ENCODE measurements around the gene DENND1A.
"Not testable (repeated sequence)": the region's sequence is repeated elsewhere in the genome, so short reads cannot be mapped to it uniquely, and the experiment has no call there.

DENND1A gene

GRCh38 chr9:123821619-123822018, 108.3 kb downstream of the DENND1A start:
- Histone ChIP-seq H3K9me3 (ENCODE audit: control insufficient read depth, insufficient read depth, low read length) (no peaks in the 10 kb centered on the region), H3K4me3 (ENCODE audit: low read length) (no peak overlapping the region), H3K36me3 (ENCODE audit: control insufficient read depth, insufficient read depth, low read length) (no peaks in the 10 kb centered on the region), H3K4me1 (ENCODE audit: control insufficient read depth, insufficient read depth, low read length) (peaks cover 2% of the 10 kb centered on the region; the same call in 1 of the 2 replicates), H3K27ac (ENCODE audit: low read length) (no peak overlapping the region), H3K27me3 (ENCODE audit: control insufficient read depth, insufficient read depth, low read length) (no peaks in the 10 kb centered on the region)
- no peak for DNase-seq (ENCODE audit: low read depth, low spot score)
- no CpG with 5 or more reads among the region's 2 CpGs for WGBS (ENCODE audit: insufficient coverage, insufficient read length)

DNA sequence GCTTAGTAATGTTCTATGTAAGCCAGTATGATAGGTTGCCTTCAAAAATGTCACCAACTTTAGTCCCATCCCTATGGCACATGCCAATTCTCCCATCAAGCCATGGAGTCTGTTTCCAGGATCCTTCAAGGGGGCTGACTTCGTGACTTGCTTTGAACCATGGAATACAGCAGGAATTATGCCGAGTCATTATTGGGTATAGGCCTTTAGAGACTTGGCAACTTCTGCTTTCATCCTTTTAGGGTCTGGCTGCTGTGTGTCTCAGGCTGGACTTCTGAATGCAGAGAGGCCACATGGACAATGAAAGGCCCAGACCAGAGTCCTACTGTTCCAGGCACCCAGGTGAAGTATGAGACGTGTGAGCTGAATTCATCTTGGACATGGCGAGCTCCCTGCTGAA, 109.8 kb downstream of the DENND1A start:
- H3K4me3 ChIP-seq (ENCODE audit: low read length) = no peak overlapping the region
- H3K27ac ChIP-seq (ENCODE audit: low read length) = no peak overlapping the region
- no peak for DNase-seq (ENCODE audit: low read depth, low spot score)

GRCh38 chr9:123816817-123817472, 113.0 kb downstream of the DENND1A start:
- DNase-seq (ENCODE audit: low read depth, low spot score) = no peak
- Histone ChIP-seq H3K9me3 (ENCODE audit: control insufficient read depth, insufficient read depth, low read length) (no peaks in the 10 kb centered on the region), H3K4me1 (ENCODE audit: control insufficient read depth, insufficient read depth, low read length) (peaks cover 2% of the 10 kb centered on the region; the same call in 1 of the 2 replicates), H3K27me3 (ENCODE audit: control insufficient read depth, insufficient read depth, low read length) (no peaks in the 10 kb centered on the region), H3K27ac (ENCODE audit: low read length) (no peak overlapping the region), H3K36me3 (ENCODE audit: control insufficient read depth, insufficient read depth, low read length) (no peaks in the 10 kb centered on the region), H3K4me3 (ENCODE audit: low read length) (no peak overlapping the region)
- no CpG with 5 or more reads among the region's 5 CpGs for WGBS (ENCODE audit: insufficient coverage, insufficient read length)

More for the DNA sequence above, 109.8 kb downstream of the DENND1A start:
- H3K4me1 ChIP-seq (ENCODE audit: control insufficient read depth, insufficient read depth, low read length) = peaks cover 2% of the 10 kb centered on the region; the same call in 1 of the 2 replicates
- H3K9me3 ChIP-seq (ENCODE audit: control insufficient read depth, insufficient read depth, low read length) = no peaks in the 10 kb centered on the region
- H3K27me3 ChIP-seq (ENCODE audit: control insufficient read depth, insufficient read depth, low read length) = no peaks in the 10 kb centered on the region
- WGBS (ENCODE audit: insufficient coverage, insufficient read length) = no CpG with 5 or more reads among the region's 4 CpGs
- H3K36me3 ChIP-seq (ENCODE audit: control insufficient read depth, insufficient read depth, low read length) = no peaks in the 10 kb centered on the region

DNA sequence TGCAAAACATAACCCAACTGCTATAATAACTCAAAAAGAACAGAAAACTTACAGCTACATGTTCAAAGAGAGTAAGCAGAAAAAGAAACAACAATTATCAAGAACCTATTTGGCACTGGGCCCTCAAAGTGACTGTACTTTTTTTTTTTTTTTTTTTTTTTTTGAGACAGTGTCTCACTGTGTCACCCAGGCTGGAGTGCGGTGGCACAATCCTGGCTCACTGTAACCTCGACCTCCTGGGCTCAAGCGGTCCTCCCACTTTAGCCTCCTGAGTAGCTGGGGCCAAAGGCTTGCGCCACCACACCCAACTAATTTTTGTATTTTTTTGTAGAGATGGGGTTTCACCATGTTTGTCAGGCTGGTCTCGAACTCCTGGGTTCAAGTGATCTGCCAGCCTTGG, 114.1 kb downstream of the DENND1A start:
- H3K27me3 ChIP-seq (ENCODE audit: control insufficient read depth, insufficient read depth, low read length); DNase-seq (ENCODE audit: low read depth, low spot score); H3K4me1 ChIP-seq (ENCODE audit: control insufficient read depth, insufficient read depth, low read length); H3K9me3 ChIP-seq (ENCODE audit: control insufficient read depth, insufficient read depth, low read length); H3K36me3 ChIP-seq (ENCODE audit: control insufficient read depth, insufficient read depth, low read length); H3K27ac ChIP-seq (ENCODE audit: low read length); H3K4me3 ChIP-seq (ENCODE audit: low read length): not testable (repeated sequence)
- WGBS (ENCODE audit: insufficient coverage, insufficient read length) = no CpG with 5 or more reads among the region's 5 CpGs

DNA sequence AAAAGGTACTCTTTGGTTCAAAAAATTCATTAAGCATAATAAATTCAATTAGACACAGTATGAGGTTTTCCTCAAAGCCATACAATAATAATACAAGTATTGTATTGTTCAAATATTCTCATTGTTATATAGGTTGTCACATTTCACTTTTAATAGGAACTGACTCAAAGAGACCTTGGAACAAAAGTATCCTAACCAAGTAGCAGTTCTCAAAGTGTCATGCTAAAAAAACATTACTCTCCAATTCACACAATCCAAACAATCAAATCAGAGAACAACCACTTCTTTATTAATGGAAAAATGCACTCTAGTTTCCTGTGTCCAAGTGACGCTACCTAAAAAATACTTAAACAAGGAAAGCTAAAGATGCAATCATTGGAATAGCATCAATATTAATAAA, 115.4 kb downstream of the DENND1A start:
- no peaks in the 10 kb centered on the region for H3K27me3 ChIP-seq (ENCODE audit: control insufficient read depth, insufficient read depth, low read length)
- H3K27ac ChIP-seq (ENCODE audit: low read length) = no peak overlapping the region
- WGBS (ENCODE audit: insufficient coverage, insufficient read length) = no CpG with 5 or more reads among the region's 1 CpG
- peaks cover 2% of the 10 kb centered on the region; the same call in 1 of the 2 replicates for H3K4me1 ChIP-seq (ENCODE audit: control insufficient read depth, insufficient read depth, low read length)
- H3K36me3 ChIP-seq (ENCODE audit: control insufficient read depth, insufficient read depth, low read length) = no peaks in the 10 kb centered on the region
- H3K9me3 ChIP-seq (ENCODE audit: control insufficient read depth, insufficient read depth, low read length) = no peaks in the 10 kb centered on the region
- no peak for DNase-seq (ENCODE audit: low read depth, low spot score)
- H3K4me3 ChIP-seq (ENCODE audit: low read length) = no peak overlapping the region

- H3K9me3 ChIP-seq (ENCODE audit: control insufficient read depth, insufficient read depth, low read length) = no peaks in the 10 kb centered on the region
- no peak overlapping the region for H3K27ac ChIP-seq (ENCODE audit: low read length)
- H3K4me1 ChIP-seq (ENCODE audit: control insufficient read depth, insufficient read depth, low read length) = peaks cover 2% of the 10 kb centered on the region; the same call in 1 of the 2 replicates
- H3K36me3 ChIP-seq (ENCODE audit: control insufficient read depth, insufficient read depth, low read length) = no peaks in the 10 kb centered on the region
- no peak for DNase-seq (ENCODE audit: low read depth, low spot score)
- no CpG with 5 or more reads among the region's 3 CpGs for WGBS (ENCODE audit: insufficient coverage, insufficient read length)
- no peak overlapping the region for H3K4me3 ChIP-seq (ENCODE audit: low read length)
- H3K27me3 ChIP-seq (ENCODE audit: control insufficient read depth, insufficient read depth, low read length) = no peaks in the 10 kb centered on the region
Measured at GRCh38 chr9:123812984-123813383, 116.9 kb downstream of the DENND1A start.

- Histone ChIP-seq H3K9me3 (ENCODE audit: control insufficient read depth, insufficient read depth, low read length) (no peaks in the 10 kb centered on the region), H3K4me1 (ENCODE audit: control insufficient read depth, insufficient read depth, low read length) (no peaks in the 10 kb centered on the region), H3K27me3 (ENCODE audit: control insufficient read depth, insufficient read depth, low read length) (no peaks in the 10 kb centered on the region), H3K36me3 (ENCODE audit: control insufficient read depth, insufficient read depth, low read length) (no peaks in the 10 kb centered on the region), H3K27ac (ENCODE audit: low read length) (no peak overlapping the region), H3K4me3 (ENCODE audit: low read length) (no peak overlapping the region)
- DNase-seq (ENCODE audit: low read depth, low spot score) = no peak
- WGBS (ENCODE audit: insufficient coverage, insufficient read length) = no CpG with 5 or more reads among the region's 4 CpGs
Measured at GRCh38 chr9:123807251-123807650, 122.7 kb downstream of the DENND1A start.

- Histone ChIP-seq H3K27ac (ENCODE audit: low read length) (no peak overlapping the region), H3K4me1 (ENCODE audit: control insufficient read depth, insufficient read depth, low read length) (no peaks in the 10 kb centered on the region), H3K36me3 (ENCODE audit: control insufficient read depth, insufficient read depth, low read length) (no peaks in the 10 kb centered on the region), H3K27me3 (ENCODE audit: control insufficient read depth, insufficient read depth, low read length) (no peaks in the 10 kb centered on the region), H3K4me3 (ENCODE audit: low read length) (no peak overlapping the region), H3K9me3 (ENCODE audit: control insufficient read depth, insufficient read depth, low read length) (no peaks in the 10 kb centered on the region)
- DNase-seq (ENCODE audit: low read depth, low spot score) = no peak
Measured at GRCh38 chr9:123806829-123807228, 123.1 kb downstream of the DENND1A start.

DNA sequence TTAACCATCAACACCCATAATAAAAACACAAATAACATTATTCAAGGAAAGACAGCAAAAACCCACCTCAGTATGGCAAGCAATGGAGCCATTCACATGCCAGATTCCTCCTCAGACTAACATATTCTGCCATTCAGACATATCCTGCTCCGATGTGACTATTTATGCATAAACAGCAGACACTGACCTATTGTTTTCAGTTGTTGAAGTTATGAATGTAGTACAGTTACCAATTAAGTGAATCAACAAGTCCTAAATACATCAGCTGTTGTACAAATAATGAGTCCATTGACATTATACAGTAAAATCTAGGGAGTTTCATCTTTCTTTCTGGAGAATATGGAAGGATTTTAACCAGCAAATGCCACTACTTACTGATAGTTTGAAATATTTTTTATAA, 131.7 kb downstream of the DENND1A start:
- Histone ChIP-seq H3K36me3 (ENCODE audit: control insufficient read depth, insufficient read depth, low read length) (no peaks in the 10 kb centered on the region), H3K4me1 (ENCODE audit: control insufficient read depth, insufficient read depth, low read length) (no peaks in the 10 kb centered on the region), H3K27me3 (ENCODE audit: control insufficient read depth, insufficient read depth, low read length) (no peaks in the 10 kb centered on the region), H3K4me3 (ENCODE audit: low read length) (no peak overlapping the region), H3K27ac (ENCODE audit: low read length) (no peak overlapping the region), H3K9me3 (ENCODE audit: control insufficient read depth, insufficient read depth, low read length) (no peaks in the 10 kb centered on the region)
- WGBS (ENCODE audit: insufficient coverage, insufficient read length) = no CpG with 5 or more reads among the region's 1 CpG
- no peak for DNase-seq (ENCODE audit: low read depth, low spot score)

DNA sequence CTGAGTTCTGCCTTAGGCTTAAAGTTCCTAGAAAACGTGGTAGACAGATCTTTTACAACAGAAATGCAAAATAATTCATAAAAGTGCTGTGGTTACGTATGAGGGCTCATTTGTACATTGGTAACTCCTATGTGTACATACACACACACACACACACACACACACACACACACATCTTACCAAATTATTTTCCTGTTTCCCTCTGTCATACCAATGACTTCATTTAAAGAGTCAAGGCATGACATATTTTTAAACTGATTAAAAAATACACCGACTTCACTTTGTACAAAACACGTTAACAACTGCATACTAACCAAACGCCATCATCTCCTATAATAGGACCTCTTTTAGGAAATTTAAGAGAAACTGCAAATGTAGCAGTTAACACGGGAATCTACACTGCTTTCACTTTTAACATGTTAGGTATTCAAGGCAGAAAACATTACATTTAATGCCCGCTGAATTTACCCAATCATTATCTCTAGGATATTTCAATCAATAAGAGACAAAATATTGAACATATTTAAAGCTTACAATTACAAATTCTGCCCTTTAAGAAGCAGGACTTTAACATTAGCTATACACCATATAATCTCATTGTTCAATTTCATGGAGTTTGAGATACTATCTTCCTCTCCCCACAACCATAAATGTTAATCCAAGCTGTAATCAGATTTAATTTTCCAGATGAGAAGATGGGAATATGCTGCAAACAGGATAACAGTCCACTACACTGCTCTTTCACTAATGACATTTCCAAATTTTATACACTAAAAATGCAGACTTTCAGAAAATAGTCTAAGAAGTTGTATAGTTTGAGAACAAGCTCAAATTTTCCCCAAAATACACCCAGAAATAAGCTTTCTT, 133.1 kb downstream of the DENND1A start:
- H3K27ac ChIP-seq (ENCODE audit: low read length) = no peak overlapping the region
- no peak for DNase-seq (ENCODE audit: low read depth, low spot score)
- no peaks in the 10 kb centered on the region for H3K36me3 ChIP-seq (ENCODE audit: control insufficient read depth, insufficient read depth, low read length)
- no peak overlapping the region for H3K4me3 ChIP-seq (ENCODE audit: low read length)
- no peaks in the 10 kb centered on the region for H3K4me1 ChIP-seq (ENCODE audit: control insufficient read depth, insufficient read depth, low read length)
- no peaks in the 10 kb centered on the region for H3K9me3 ChIP-seq (ENCODE audit: control insufficient read depth, insufficient read depth, low read length)
- 100% methylated on average over 3 of the region's 7 CpGs for WGBS (ENCODE audit: insufficient coverage, insufficient read length)
- H3K27me3 ChIP-seq (ENCODE audit: control insufficient read depth, insufficient read depth, low read length) = no peaks in the 10 kb centered on the region

All from iPS DF 6.9 (cell line).